ENCODE data around the gene LAMB1. TPM values are rescaled to one million over a fixed set of nuclear protein-coding genes. Genes with fewer than 3 reads are reported as not detected.

Gene LAMB1
- polyA plus RNA-seq, 1 donor from 2014 or later: 7.6 TPM

GRCh38 chr7:107971100-107971499 lies 31.9 kb downstream of the LAMB1 start:
- Histone ChIP-seq H3K4me3 (ENCODE audit: low read length) (no peak overlapping the region), H3K79me2 (replicated peaks; ENCODE audit: insufficient read depth, low read length) (no peaks in the 10 kb centered on the region), H3K27me3 (ENCODE audit: insufficient read depth, low read depth, low read length) (no peaks in the 10 kb centered on the region), H3K9me2 (ENCODE audit: insufficient read depth, low read length) (no peaks in the 10 kb centered on the region), H2AFZ (ENCODE audit: low read depth, low read length) (no peak overlapping the region), H3K4me2 (ENCODE audit: low read length) (no peak overlapping the region), H3K9me3 (ENCODE audit: low read length) (no peaks in the 10 kb centered on the region), H3F3A (ENCODE audit: insufficient read depth, low read length, poor library complexity, severe bottlenecking) (no peaks in the 10 kb centered on the region), H3K36me3 (ENCODE audit: insufficient read depth, low read length) (no peaks in the 10 kb centered on the region), H3K27ac (ENCODE audit: low read length) (no peak overlapping the region), H3K9ac (ENCODE audit: low read length) (no peak overlapping the region), H4K20me1 (ENCODE audit: insufficient read depth) (no peaks in the 10 kb centered on the region)
- TF ChIP-seq EZH2 (IDR thresholded peaks at IDR 0.05; ENCODE audit: borderline replicate concordance, insufficient read depth, low read length, poor library complexity, severe bottlenecking) (no peak), SMC3 (conservative IDR thresholded peaks at IDR 0.05; ENCODE audit: poor library complexity) (no peak), TAF1 (IDR thresholded peaks at IDR 0.05; ENCODE audit: low read depth) (no peak), RAD21 (conservative IDR thresholded peaks at IDR 0.05) (no peak), REST (IDR thresholded peaks at IDR 0.05; ENCODE audit: borderline replicate concordance) (no peak), MXI1 (conservative IDR thresholded peaks at IDR 0.05; ENCODE audit: poor library complexity, severe bottlenecking) (no peak)

- Histone ChIP-seq H3K27me3 (ENCODE audit: insufficient read depth, low read depth, low read length) (no peaks in the 10 kb centered on the region), H3K9me2 (ENCODE audit: insufficient read depth, low read length) (no peaks in the 10 kb centered on the region), H3K9ac (ENCODE audit: low read length) (no peak overlapping the region), H3K27ac (ENCODE audit: low read length) (no peak overlapping the region), H3K36me3 (ENCODE audit: insufficient read depth, low read length) (no peaks in the 10 kb centered on the region), H3K4me3 (ENCODE audit: low read length) (no peak overlapping the region), H3K9me3 (ENCODE audit: low read length) (no peaks in the 10 kb centered on the region), H3K4me2 (ENCODE audit: low read length) (no peak overlapping the region), H4K20me1 (ENCODE audit: insufficient read depth) (no peaks in the 10 kb centered on the region), H3F3A (ENCODE audit: insufficient read depth, low read length, poor library complexity, severe bottlenecking) (no peaks in the 10 kb centered on the region), H2AFZ (ENCODE audit: low read depth, low read length) (no peak overlapping the region), H3K79me2 (replicated peaks; ENCODE audit: insufficient read depth, low read length) (no peaks in the 10 kb centered on the region)
- TF ChIP-seq TAF1 (IDR thresholded peaks at IDR 0.05; ENCODE audit: low read depth) (no peak), EP300 (conservative IDR thresholded peaks at IDR 0.05; ENCODE audit: poor library complexity, severe bottlenecking) (no peak), MXI1 (conservative IDR thresholded peaks at IDR 0.05; ENCODE audit: poor library complexity, severe bottlenecking) (no peak), CTCF (IDR thresholded peaks at IDR 0.05; ENCODE audit: poor library complexity, severe bottlenecking) (no peak), RAD21 (conservative IDR thresholded peaks at IDR 0.05) (no peak), SMC3 (conservative IDR thresholded peaks at IDR 0.05; ENCODE audit: poor library complexity) (no peak), POLR2AphosphoS5 (IDR thresholded peaks at IDR 0.05) (no peak), REST (IDR thresholded peaks at IDR 0.05; ENCODE audit: borderline replicate concordance) (no peak), EZH2 (IDR thresholded peaks at IDR 0.05; ENCODE audit: borderline replicate concordance, insufficient read depth, low read length, poor library complexity, severe bottlenecking) (no peak)
Measured at GRCh38 chr7:107969856-107970255, 33.1 kb downstream of the LAMB1 start.

Data from neural cell (in vitro differentiated cells).